ENCODE data around the gene SH3BP4.

SH3BP4 gene

GRCh38 chr2:235047171-235048160 lies 95.6 kb downstream of the SH3BP4 start:
- H4K20me1 ChIP-seq (ENCODE audit: insufficient read depth, low read length), result no peaks in the 10 kb centered on the region
- H3K79me2 ChIP-seq (ENCODE audit: low read length), result no peaks in the 10 kb centered on the region
- H3K36me3 ChIP-seq (replicated peaks; ENCODE audit: low read depth, low read length), result no peaks in the 10 kb centered on the region

GRCh38 chr2:235048549-235048948 lies 96.7 kb downstream of the SH3BP4 start:
- H3K4me2 ChIP-seq (ENCODE audit: low read length), result no peak overlapping the region
- H3K9ac ChIP-seq (ENCODE audit: low read length), result no peak overlapping the region
- no peaks in the 10 kb centered on the region for H3K9me3 ChIP-seq (ENCODE audit: insufficient read depth, low read length)
- H3K79me2 ChIP-seq (ENCODE audit: low read length), result no peaks in the 10 kb centered on the region
- H4K20me1 ChIP-seq (ENCODE audit: insufficient read depth, low read length), result no peaks in the 10 kb centered on the region
- H3K27ac ChIP-seq (ENCODE audit: low read length), result no peak overlapping the region
- no peaks in the 10 kb centered on the region for H3K27me3 ChIP-seq (ENCODE audit: low read depth, low read length)
- H3K4me1 ChIP-seq (ENCODE audit: low read length), result no peaks in the 10 kb centered on the region
- H2AFZ ChIP-seq (ENCODE audit: low read depth, low read length), result no peak overlapping the region
- no peaks in the 10 kb centered on the region for H3K36me3 ChIP-seq (replicated peaks; ENCODE audit: low read depth, low read length)
- no peak overlapping the region for H3K4me3 ChIP-seq (ENCODE audit: low read length)
- TF ChIP-seq EZH2phosphoT487 (IDR thresholded peaks at IDR 0.05; ENCODE audit: low read depth) (no peak), CTCF (IDR thresholded peaks at IDR 0.05; ENCODE audit: low read depth, low read length) (no peak)

More at GRCh38 chr2:235047171-235048160, 95.6 kb downstream of the SH3BP4 start:
- no peak for TF ChIP-seq EZH2phosphoT487 (IDR thresholded peaks at IDR 0.05; ENCODE audit: low read depth)
- no peak for TF ChIP-seq CTCF (IDR thresholded peaks at IDR 0.05; ENCODE audit: low read depth, low read length)
- H3K4me3 ChIP-seq (ENCODE audit: low read length), result no peak overlapping the region
- H3K9me3 ChIP-seq (ENCODE audit: insufficient read depth, low read length), result no peaks in the 10 kb centered on the region
- H3K4me2 ChIP-seq (ENCODE audit: low read length), result no peak overlapping the region
- no peak overlapping the region for H2AFZ ChIP-seq (ENCODE audit: low read depth, low read length)
- H3K27me3 ChIP-seq (ENCODE audit: low read depth, low read length), result no peaks in the 10 kb centered on the region
- no peak overlapping the region for H3K27ac ChIP-seq (ENCODE audit: low read length)
- H3K4me1 ChIP-seq (ENCODE audit: low read length), result no peaks in the 10 kb centered on the region
- H3K9ac ChIP-seq (ENCODE audit: low read length), result no peak overlapping the region

- no peak overlapping the region for H3K4me2 ChIP-seq (ENCODE audit: low read length)
- no peaks in the 10 kb centered on the region for H4K20me1 ChIP-seq (ENCODE audit: insufficient read depth, low read length)
- TF ChIP-seq CTCF (IDR thresholded peaks at IDR 0.05; ENCODE audit: low read depth, low read length) (no peak), EZH2phosphoT487 (IDR thresholded peaks at IDR 0.05; ENCODE audit: low read depth) (no peak)
- no peak overlapping the region for H3K27ac ChIP-seq (ENCODE audit: low read length)
- H2AFZ ChIP-seq (ENCODE audit: low read depth, low read length), result no peak overlapping the region
- H3K9ac ChIP-seq (ENCODE audit: low read length), result no peak overlapping the region
- no peaks in the 10 kb centered on the region for H3K27me3 ChIP-seq (ENCODE audit: low read depth, low read length)
- H3K4me3 ChIP-seq (ENCODE audit: low read length), result no peak overlapping the region
- no peaks in the 10 kb centered on the region for H3K9me3 ChIP-seq (ENCODE audit: insufficient read depth, low read length)
- H3K79me2 ChIP-seq (ENCODE audit: low read length), result no peaks in the 10 kb centered on the region
- H3K36me3 ChIP-seq (replicated peaks; ENCODE audit: low read depth, low read length), result no peaks in the 10 kb centered on the region
- H3K4me1 ChIP-seq (ENCODE audit: low read length), result no peaks in the 10 kb centered on the region
Measured at GRCh38 chr2:235049069-235049468, 97.3 kb downstream of the SH3BP4 start.

- no peaks in the 10 kb centered on the region for H3K4me1 ChIP-seq (ENCODE audit: low read length)
- H3K79me2 ChIP-seq (ENCODE audit: low read length), result no peaks in the 10 kb centered on the region
- H3K27me3 ChIP-seq (ENCODE audit: low read depth, low read length), result no peaks in the 10 kb centered on the region
- no peaks in the 10 kb centered on the region for H3K36me3 ChIP-seq (replicated peaks; ENCODE audit: low read depth, low read length)
- no peak overlapping the region for H3K4me3 ChIP-seq (ENCODE audit: low read length)
- TF ChIP-seq EZH2phosphoT487 (IDR thresholded peaks at IDR 0.05; ENCODE audit: low read depth) (no peak), CTCF (IDR thresholded peaks at IDR 0.05; ENCODE audit: low read depth, low read length) (no peak)
- H4K20me1 ChIP-seq (ENCODE audit: insufficient read depth, low read length), result no peaks in the 10 kb centered on the region
- no peak overlapping the region for H3K4me2 ChIP-seq (ENCODE audit: low read length)
- H3K9ac ChIP-seq (ENCODE audit: low read length), result no peak overlapping the region
- no peak overlapping the region for H3K27ac ChIP-seq (ENCODE audit: low read length)
- H3K9me3 ChIP-seq (ENCODE audit: insufficient read depth, low read length), result no peaks in the 10 kb centered on the region
- H2AFZ ChIP-seq (ENCODE audit: low read depth, low read length), result no peak overlapping the region
Measured at GRCh38 chr2:235049719-235050118, 97.9 kb downstream of the SH3BP4 start.
